H1 (cell line): ENCODE measurements around the gene FGF12. TPM values are rescaled to one million over a fixed set of nuclear protein-coding genes. Genes with fewer than 3 reads are reported as not detected.

Source experiments
- ASH2L ChIP-seq: fragments of 200-600, 300-600 bp; sonication (generic); IDR thresholded peaks from one replicate; pipeline ENCODE4 v1.7.1; 2017; ENCODE audit warnings: low read length
- CHD1 ChIP-seq: IDR thresholded peaks from 2 replicates; pipeline ENCODE4 v1.6.1; 2012; ENCODE audit warnings: low read depth, low read length, improper control_type of control experiment
- CHD2 ChIP-seq: IDR thresholded peaks from 2 replicates; pipeline ENCODE4 v1.6.1; 2012; ENCODE audit warnings: low read length, improper control_type of control experiment
- JUND ChIP-seq: IDR thresholded peaks from 2 replicates; pipeline ENCODE4 v1.6.1; 2011; ENCODE audit warnings: mild to moderate bottlenecking, improper control_type of control experiment, low read length
- KDM1A ChIP-seq: fragments of 200-600, 300-600 bp; sonication (generic); IDR thresholded peaks from 2 replicates; pipeline ENCODE4 v1.7.1; 2016; ENCODE audit warnings: mild to moderate bottlenecking, low read length, borderline replicate concordance
- PHF8 ChIP-seq: fragments of 200-600 bp; sonication (generic); conservative IDR thresholded peaks from 2 replicates; pipeline ENCODE4 v1.7.1; 2012; ENCODE audit warnings: low read depth, mild to moderate bottlenecking, inconsistent platforms, low read length, moderate library complexity
- POLR2AphosphoS5 ChIP-seq: IDR thresholded peaks from 2 replicates; pipeline ENCODE4 v1.6.1; 2011; ENCODE audit warnings: low read depth, low read length
- RBBP5 ChIP-seq: IDR thresholded peaks from 2 replicates; pipeline ENCODE4 v1.7.1; 2012; ENCODE audit warnings: low read depth, mild to moderate bottlenecking, inconsistent platforms, low read length, moderate library complexity, borderline replicate concordance
- SAP30 ChIP-seq: fragments of 300-600 bp; sonication (generic); IDR thresholded peaks from 2 replicates; pipeline ENCODE4 v1.7.1; 2012; ENCODE audit warnings: low read length, moderate library complexity, mild to moderate bottlenecking, inconsistent platforms; ENCODE audit not compliant: insufficient read depth, insufficient replicate concordance
- SIX5 ChIP-seq: IDR thresholded peaks from 2 replicates; pipeline ENCODE4 v1.6.1; 2011; ENCODE audit warnings: mild to moderate bottlenecking, low read depth, low read length
- polyA plus RNA-seq, 7 experiments: library from polyadenylated mRNA; depleted of rRNA in 3 of 7; stranded (reverse) in 5 of 7; unstranded in 2 of 7; fragments of >200 nt in 5 of 7; fragments of 200-250 nt in 2 of 7; gene quantifications; 1 replicate in 5 of 7; 2 replicates in 1 of 7; 4 replicates in 1 of 7; pipeline versions ENCODE4 v1.2.1 to v1.2.3, GENCODE V29; 2011 to 2013; ENCODE audit warnings: missing spikeins in 2 of 7, mixed read lengths in 2 of 7
- total RNA-seq: library from RNA; stranded (reverse); fragmentation: NEBNext Ultra II Directional; extraction: Animal tissue kit (Norgen Biotek cat#: 25700); gene quantifications from 2 replicates; pipeline ENCODE4 v1.2.1, GENCODE V29; 2021
- TF ChIP-seq, protein P1 (sequence below): fragments of 300-600 bp; sonication (generic); IDR thresholded peaks from 2 replicates; pipeline ENCODE4 v1.7.1; 2012; ENCODE audit warnings: low read length, moderate library complexity, mild to moderate bottlenecking, inconsistent platforms; ENCODE audit not compliant: insufficient replicate concordance

Gene FGF12
- total and polyA plus RNA-seq, 2 of the 8 experiments (the other 6 are each of a cell fraction or from before 2014, with no cell fraction given) = 4.1 to 16.6 TPM

DNA sequence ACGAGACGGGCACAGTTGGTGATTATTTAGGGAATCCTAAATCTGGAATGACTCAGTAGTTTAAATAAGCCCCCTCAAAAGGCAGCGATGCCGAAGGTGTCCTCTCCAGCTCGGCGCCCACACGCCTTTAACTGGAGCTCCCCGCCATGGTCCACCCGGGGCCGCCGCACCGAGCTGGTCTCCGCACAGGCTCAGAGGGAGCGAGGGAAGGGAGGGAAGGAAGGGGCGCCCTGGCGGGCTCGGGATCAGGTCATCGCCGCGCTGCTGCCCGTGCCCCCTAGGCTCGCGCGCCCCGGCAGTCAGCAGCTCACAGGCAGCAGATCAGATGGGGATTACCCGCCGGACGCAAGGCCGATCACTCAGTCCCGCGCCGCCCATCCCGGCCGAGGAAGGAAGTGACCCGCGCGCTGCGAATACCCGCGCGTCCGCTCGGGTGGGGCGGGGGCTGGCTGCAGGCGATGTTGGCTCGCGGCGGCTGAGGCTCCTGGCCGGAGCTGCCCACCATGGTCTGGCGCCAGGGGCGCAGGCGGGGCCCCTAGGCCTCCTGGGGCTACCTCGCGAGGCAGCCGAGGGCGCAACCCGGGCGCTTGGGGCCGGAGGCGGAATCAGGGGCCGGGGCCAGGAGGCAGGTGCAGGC, 318.0 kb downstream of the FGF12 start (continued):
- TF ChIP-seq CHD2 (no peak), CHD1 (no peak), PHF8 (peak; percentile 0; the same call in 1 of the 2 replicates), JUND (no peak), RBBP5 (peak; percentile 85), SIX5 (no peak), KDM1A (no peak), POLR2AphosphoS5 (no peak; the same call in 1 of the 2 replicates), SAP30 (no peak), ASH2L (peak; percentile 45)
- TF ChIP-seq, protein P1, sequence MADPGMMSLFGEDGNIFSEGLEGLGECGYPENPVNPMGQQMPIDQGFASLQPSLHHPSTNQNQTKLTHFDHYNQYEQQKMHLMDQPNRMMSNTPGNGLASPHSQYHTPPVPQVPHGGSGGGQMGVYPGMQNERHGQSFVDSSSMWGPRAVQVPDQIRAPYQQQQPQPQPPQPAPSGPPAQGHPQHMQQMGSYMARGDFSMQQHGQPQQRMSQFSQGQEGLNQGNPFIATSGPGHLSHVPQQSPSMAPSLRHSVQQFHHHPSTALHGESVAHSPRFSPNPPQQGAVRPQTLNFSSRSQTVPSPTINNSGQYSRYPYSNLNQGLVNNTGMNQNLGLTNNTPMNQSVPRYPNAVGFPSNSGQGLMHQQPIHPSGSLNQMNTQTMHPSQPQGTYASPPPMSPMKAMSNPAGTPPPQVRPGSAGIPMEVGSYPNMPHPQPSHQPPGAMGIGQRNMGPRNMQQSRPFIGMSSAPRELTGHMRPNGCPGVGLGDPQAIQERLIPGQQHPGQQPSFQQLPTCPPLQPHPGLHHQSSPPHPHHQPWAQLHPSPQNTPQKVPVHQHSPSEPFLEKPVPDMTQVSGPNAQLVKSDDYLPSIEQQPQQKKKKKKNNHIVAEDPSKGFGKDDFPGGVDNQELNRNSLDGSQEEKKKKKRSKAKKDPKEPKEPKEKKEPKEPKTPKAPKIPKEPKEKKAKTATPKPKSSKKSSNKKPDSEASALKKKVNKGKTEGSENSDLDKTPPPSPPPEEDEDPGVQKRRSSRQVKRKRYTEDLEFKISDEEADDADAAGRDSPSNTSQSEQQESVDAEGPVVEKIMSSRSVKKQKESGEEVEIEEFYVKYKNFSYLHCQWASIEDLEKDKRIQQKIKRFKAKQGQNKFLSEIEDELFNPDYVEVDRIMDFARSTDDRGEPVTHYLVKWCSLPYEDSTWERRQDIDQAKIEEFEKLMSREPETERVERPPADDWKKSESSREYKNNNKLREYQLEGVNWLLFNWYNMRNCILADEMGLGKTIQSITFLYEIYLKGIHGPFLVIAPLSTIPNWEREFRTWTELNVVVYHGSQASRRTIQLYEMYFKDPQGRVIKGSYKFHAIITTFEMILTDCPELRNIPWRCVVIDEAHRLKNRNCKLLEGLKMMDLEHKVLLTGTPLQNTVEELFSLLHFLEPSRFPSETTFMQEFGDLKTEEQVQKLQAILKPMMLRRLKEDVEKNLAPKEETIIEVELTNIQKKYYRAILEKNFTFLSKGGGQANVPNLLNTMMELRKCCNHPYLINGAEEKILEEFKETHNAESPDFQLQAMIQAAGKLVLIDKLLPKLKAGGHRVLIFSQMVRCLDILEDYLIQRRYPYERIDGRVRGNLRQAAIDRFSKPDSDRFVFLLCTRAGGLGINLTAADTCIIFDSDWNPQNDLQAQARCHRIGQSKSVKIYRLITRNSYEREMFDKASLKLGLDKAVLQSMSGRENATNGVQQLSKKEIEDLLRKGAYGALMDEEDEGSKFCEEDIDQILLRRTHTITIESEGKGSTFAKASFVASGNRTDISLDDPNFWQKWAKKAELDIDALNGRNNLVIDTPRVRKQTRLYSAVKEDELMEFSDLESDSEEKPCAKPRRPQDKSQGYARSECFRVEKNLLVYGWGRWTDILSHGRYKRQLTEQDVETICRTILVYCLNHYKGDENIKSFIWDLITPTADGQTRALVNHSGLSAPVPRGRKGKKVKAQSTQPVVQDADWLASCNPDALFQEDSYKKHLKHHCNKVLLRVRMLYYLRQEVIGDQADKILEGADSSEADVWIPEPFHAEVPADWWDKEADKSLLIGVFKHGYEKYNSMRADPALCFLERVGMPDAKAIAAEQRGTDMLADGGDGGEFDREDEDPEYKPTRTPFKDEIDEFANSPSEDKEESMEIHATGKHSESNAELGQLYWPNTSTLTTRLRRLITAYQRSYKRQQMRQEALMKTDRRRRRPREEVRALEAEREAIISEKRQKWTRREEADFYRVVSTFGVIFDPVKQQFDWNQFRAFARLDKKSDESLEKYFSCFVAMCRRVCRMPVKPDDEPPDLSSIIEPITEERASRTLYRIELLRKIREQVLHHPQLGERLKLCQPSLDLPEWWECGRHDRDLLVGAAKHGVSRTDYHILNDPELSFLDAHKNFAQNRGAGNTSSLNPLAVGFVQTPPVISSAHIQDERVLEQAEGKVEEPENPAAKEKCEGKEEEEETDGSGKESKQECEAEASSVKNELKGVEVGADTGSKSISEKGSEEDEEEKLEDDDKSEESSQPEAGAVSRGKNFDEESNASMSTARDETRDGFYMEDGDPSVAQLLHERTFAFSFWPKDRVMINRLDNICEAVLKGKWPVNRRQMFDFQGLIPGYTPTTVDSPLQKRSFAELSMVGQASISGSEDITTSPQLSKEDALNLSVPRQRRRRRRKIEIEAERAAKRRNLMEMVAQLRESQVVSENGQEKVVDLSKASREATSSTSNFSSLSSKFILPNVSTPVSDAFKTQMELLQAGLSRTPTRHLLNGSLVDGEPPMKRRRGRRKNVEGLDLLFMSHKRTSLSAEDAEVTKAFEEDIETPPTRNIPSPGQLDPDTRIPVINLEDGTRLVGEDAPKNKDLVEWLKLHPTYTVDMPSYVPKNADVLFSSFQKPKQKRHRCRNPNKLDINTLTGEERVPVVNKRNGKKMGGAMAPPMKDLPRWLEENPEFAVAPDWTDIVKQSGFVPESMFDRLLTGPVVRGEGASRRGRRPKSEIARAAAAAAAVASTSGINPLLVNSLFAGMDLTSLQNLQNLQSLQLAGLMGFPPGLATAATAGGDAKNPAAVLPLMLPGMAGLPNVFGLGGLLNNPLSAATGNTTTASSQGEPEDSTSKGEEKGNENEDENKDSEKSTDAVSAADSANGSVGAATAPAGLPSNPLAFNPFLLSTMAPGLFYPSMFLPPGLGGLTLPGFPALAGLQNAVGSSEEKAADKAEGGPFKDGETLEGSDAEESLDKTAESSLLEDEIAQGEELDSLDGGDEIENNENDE = no peak
